ENCODE data around the gene VPS26A. TPM values are rescaled to one million over a fixed set of nuclear protein-coding genes. Genes with fewer than 3 reads are reported as not detected.
A peak's percentile ranks its signal among the peaks of the same experiment; 100 is the strongest.

The VPS26A gene
- total RNA-seq, 4 donors from 2014 or later = 34.1 to 51.5 (median 39.4) TPM

DNA sequence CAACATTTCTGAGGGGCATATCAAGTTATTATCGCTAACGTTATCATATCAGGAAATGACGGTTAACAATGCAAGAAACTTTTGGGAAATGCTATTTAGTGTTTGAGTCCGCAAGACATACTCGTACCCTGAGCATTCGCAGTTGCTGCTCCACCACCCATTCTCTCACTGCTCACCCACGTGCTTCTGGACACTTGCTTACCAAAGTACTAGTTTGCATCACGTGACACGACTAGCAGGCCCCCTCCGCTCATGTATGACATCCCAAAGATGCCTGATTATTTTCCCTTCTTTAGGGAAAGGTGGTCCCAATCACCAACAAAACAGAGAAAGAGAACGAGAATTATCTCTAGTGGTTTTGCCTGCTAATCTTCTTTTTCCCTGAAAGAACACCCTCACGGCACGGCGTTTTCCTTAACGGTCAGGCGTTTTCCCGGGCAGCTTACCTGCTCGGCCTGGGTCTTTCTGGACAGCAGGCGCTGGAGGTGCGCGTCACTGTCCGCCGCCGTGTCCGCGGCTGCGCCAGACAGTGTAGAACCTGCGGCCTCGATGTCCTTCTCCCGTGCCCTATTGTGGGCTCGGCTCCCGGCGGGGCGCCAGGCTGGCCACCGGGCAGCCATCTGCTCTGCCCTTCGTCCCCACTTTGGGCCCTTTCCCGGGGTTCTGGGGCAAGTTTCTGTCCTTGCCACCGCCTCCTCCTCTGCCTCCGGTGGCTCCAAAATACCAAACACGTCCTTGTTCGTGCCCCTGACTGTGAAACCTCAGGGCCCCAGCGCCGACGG is 56.0 kb downstream of the VPS26A start, which contains the start of gene SUPV3L1:
SUPV3L1 (plus strand) TSS at position 492 of the 782 bp plus-strand sequence; CDS start at position 550, 58 bp downstream.
- Histone ChIP-seq H3K4me1 (peaks cover 7 to 40% (median 13%) of the 10 kb centered on the region in 3 donors), H3K9me3 (no peaks in the 10 kb centered on the region), H3K27ac (peak within 1 kb of the TSS; percentile 78 to 93 (median 86)), H3K27me3 (no peaks in the 10 kb centered on the region), H3K4me3 (peak within 1 kb of the TSS; percentile 65 to 98), H3K36me3 (peaks cover 0 to 13% of the 10 kb centered on the region in 2 donors)
- ATAC-seq = peak; percentile 96
- TF ChIP-seq POLR2A (IDR thresholded peaks at IDR 0.05) (peak; percentile 84 to 88), EP300 (IDR thresholded peaks at IDR 0.05) (no peak), POLR2AphosphoS5 (IDR thresholded peaks at IDR 0.05) (peak; percentile 94)
- TF ChIP-seq, protein P1, sequence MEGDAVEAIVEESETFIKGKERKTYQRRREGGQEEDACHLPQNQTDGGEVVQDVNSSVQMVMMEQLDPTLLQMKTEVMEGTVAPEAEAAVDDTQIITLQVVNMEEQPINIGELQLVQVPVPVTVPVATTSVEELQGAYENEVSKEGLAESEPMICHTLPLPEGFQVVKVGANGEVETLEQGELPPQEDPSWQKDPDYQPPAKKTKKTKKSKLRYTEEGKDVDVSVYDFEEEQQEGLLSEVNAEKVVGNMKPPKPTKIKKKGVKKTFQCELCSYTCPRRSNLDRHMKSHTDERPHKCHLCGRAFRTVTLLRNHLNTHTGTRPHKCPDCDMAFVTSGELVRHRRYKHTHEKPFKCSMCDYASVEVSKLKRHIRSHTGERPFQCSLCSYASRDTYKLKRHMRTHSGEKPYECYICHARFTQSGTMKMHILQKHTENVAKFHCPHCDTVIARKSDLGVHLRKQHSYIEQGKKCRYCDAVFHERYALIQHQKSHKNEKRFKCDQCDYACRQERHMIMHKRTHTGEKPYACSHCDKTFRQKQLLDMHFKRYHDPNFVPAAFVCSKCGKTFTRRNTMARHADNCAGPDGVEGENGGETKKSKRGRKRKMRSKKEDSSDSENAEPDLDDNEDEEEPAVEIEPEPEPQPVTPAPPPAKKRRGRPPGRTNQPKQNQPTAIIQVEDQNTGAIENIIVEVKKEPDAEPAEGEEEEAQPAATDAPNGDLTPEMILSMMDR (IDR thresholded peaks at IDR 0.05) = peak in 1 of 4 experiments; percentile 4
- 0 to 1% methylated on average over 12 to 27 of the region's 44 CpGs for WGBS, 2 donors (ENCODE audit: low coverage in 1 of 2)

DNA sequence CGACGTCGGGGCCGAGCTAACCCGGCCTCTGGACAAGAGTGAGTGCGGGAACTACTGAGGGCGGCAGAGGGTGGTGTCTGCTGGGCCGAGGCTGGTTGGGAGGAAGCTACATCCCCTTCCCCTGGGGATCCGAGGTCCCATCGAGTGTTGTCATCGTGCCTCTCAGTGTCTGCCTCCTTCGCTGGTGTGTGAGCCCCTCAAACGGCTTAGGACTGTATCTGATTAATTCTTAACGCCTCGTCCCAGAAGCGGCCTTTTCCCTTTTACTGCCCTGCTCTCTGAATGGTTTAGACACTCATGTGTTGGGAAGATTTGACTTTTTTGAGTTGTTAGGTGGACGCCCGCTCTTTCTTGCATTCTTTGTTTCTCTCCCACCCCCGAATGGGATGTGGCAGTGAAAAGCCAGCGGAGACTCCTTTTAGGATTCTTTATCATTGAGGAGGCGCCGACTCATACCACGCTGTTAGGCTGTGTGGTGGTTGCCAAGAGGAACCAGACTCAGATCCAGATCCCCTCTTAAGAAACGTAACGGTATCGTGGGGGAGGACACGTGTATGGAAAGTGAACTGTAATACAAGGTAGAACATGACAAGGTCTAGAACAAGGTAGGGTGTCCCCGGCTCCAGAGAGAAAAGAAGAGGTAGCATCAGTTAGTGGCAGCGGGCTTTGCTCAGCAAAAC is 56.7 kb downstream of the VPS26A start:
- peaks cover 0 to 19% of the 10 kb centered on the region in 2 donors for H3K36me3 ChIP-seq

DNA sequence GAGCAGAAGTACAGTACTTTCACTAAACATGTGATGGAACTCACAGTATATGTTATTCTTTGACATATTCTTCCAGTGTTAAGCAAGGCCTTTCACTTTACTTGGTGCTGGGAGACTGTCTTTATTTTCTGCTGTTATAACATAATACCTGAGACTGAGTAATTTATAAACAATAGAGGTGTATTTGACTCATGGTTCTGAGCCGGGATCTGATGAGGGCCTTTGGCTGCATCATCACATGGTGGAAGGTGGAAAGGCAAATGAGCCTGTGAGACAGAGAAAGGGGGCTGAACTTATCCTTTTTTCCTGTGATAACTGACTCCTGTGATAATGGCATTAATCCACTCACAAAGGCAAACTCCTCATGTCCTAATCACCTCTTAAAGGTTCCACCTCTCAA is 57.5 kb downstream of the VPS26A start:
- no peak for TF ChIP-seq EP300 (IDR thresholded peaks at IDR 0.05)
- TF ChIP-seq, protein P1 (IDR thresholded peaks at IDR 0.05) = no peak
- TF ChIP-seq POLR2AphosphoS5 (IDR thresholded peaks at IDR 0.05) = no peak
- no peak for TF ChIP-seq POLR2A (IDR thresholded peaks at IDR 0.05)
- H3K9me3 ChIP-seq = no peaks in the 10 kb centered on the region
- no peak for ATAC-seq
- H3K36me3 ChIP-seq = peaks cover 0 to 27% of the 10 kb centered on the region in 2 donors
- H3K27ac ChIP-seq = peak overlapping the region in 1 of 4 donors; percentile 93
- peaks cover 7 to 40% (median 13%) of the 10 kb centered on the region in 3 donors for H3K4me1 ChIP-seq
- 14 to 73% methylated on average over 1 of the region's 1 CpG for WGBS, 2 donors (ENCODE audit: low coverage in 1 of 2)
- peak overlapping the region in 1 of 2 donors; percentile 98 for H3K4me3 ChIP-seq
- no peaks in the 10 kb centered on the region for H3K27me3 ChIP-seq

More for the DNA sequence above, 56.7 kb downstream of the VPS26A start:
- Histone ChIP-seq H3K27ac (peak overlapping the region; percentile 78 to 93 (median 86)), H3K27me3 (no peaks in the 10 kb centered on the region), H3K9me3 (no peaks in the 10 kb centered on the region), H3K4me1 (peaks cover 7 to 40% (median 13%) of the 10 kb centered on the region in 3 donors), H3K4me3 (peak overlapping the region; percentile 65 to 98)
- ATAC-seq = no peak
- TF ChIP-seq, protein P1 (IDR thresholded peaks at IDR 0.05) = no peak
- TF ChIP-seq POLR2AphosphoS5 (IDR thresholded peaks at IDR 0.05) (no peak), EP300 (IDR thresholded peaks at IDR 0.05) (no peak), POLR2A (IDR thresholded peaks at IDR 0.05) (no peak)
- 4 to 6% methylated on average over 9 to 10 of the region's 29 CpGs for WGBS, 2 donors (ENCODE audit: low coverage in 1 of 2)

DNA sequence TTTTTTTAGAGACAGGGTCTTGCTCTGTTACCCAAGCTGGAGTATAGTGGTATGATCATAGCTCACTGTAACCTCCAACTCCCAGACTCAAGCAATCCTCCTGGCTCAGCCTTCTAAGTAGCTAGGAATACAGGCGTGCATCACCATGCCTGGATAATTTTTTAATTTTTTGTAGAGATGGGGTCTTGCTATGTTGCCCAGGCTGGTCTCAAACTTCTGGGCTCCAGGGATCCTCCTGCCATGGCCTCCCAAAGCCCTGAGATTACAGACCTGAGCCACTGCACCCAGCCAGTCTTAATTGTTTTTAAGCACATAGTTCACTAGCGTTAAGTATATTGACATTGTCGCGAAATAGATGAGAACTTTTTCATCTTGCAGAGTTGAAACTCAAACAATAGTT is 58.0 kb downstream of the VPS26A start:
- H3K9me3 ChIP-seq = no peaks in the 10 kb centered on the region
- no peak overlapping the region for H3K27ac ChIP-seq
- ATAC-seq = no peak
- no peak overlapping the region for H3K4me3 ChIP-seq
- H3K27me3 ChIP-seq = no peaks in the 10 kb centered on the region
- TF ChIP-seq, protein P1 (IDR thresholded peaks at IDR 0.05) = no peak
- no peak for TF ChIP-seq POLR2A (IDR thresholded peaks at IDR 0.05)
- TF ChIP-seq POLR2AphosphoS5 (IDR thresholded peaks at IDR 0.05) = no peak
- TF ChIP-seq EP300 (IDR thresholded peaks at IDR 0.05) = no peak
- peaks cover 7 to 40% (median 13%) of the 10 kb centered on the region in 3 donors for H3K4me1 ChIP-seq
- H3K36me3 ChIP-seq = peaks cover 0 to 32% of the 10 kb centered on the region in 2 donors
- 84 to 85% methylated on average over 4 of the region's 4 CpGs for WGBS, 2 donors (ENCODE audit: low coverage in 1 of 2)
